ENCODE results near the gene ACSM2A.
"Not testable (repeated sequence)": the region's sequence is repeated elsewhere in the genome, so short reads cannot be mapped to it uniquely, and the experiment has no call there.

DNA sequence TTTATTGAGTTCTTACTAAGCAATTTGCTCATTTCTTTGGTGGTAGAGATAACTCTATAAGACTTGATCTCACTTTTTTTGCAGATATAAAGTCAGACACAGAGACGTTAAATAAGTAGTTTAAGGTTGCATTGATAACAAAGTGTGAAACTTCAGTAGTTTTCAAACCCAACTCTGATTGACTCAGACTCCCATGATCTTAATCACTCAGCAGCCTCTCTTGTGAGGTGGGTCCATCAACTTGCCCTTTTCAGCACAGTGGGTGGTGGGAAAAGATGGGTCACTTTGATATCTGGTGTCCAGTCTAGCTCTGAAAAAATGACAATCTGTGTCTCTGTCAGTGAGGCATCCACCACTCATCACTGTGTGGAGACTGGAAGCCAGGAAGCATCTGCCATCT lies 19.4 kb downstream of the ACSM2A start:
- TF ChIP-seq, protein P1, sequence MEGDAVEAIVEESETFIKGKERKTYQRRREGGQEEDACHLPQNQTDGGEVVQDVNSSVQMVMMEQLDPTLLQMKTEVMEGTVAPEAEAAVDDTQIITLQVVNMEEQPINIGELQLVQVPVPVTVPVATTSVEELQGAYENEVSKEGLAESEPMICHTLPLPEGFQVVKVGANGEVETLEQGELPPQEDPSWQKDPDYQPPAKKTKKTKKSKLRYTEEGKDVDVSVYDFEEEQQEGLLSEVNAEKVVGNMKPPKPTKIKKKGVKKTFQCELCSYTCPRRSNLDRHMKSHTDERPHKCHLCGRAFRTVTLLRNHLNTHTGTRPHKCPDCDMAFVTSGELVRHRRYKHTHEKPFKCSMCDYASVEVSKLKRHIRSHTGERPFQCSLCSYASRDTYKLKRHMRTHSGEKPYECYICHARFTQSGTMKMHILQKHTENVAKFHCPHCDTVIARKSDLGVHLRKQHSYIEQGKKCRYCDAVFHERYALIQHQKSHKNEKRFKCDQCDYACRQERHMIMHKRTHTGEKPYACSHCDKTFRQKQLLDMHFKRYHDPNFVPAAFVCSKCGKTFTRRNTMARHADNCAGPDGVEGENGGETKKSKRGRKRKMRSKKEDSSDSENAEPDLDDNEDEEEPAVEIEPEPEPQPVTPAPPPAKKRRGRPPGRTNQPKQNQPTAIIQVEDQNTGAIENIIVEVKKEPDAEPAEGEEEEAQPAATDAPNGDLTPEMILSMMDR (IDR thresholded peaks at IDR 0.05) = not testable (repeated sequence)
- TF ChIP-seq POLR2A (IDR thresholded peaks at IDR 0.05) = not testable (repeated sequence)
